Skeletal muscle satellite cell (primary cell): ENCODE measurements around the gene COL13A1.

ENCODE experiments used
- H3K27me3 ChIP-seq: 2 replicates; pipeline ENCODE4 v1.7.0; 2013; ENCODE audit warnings: low read length; ENCODE audit not compliant: control insufficient read depth, insufficient read depth
- H3K36me3 ChIP-seq: 2 replicates; pipeline ENCODE4 v1.7.0; 2013; ENCODE audit warnings: mild to moderate bottlenecking, control low read depth, low read length; ENCODE audit not compliant: insufficient read depth
- H3K4me1 ChIP-seq: 2 replicates; pipeline ENCODE4 v1.7.0; 2013; ENCODE audit warnings: low read length; ENCODE audit not compliant: control insufficient read depth, insufficient read depth
- H3K4me2 ChIP-seq: 2 replicates; pipeline ENCODE4 v1.7.0; 2013; ENCODE audit warnings: mild to moderate bottlenecking, low read length
- H3K4me3 ChIP-seq: 2 replicates; pipeline ENCODE4 v1.7.0; 2013; ENCODE audit warnings: low read length
- H3K9ac ChIP-seq: 2 replicates; pipeline ENCODE4 v1.7.0; 2013; ENCODE audit warnings: mild to moderate bottlenecking, low read depth, low read length, moderate library complexity
- H3K9me3 ChIP-seq: replicated peaks from 2 replicates; pipeline ENCODE4 v1.7.0; 2013; ENCODE audit warnings: mild to moderate bottlenecking, control low read depth, low read length

The COL13A1 gene

DNA sequence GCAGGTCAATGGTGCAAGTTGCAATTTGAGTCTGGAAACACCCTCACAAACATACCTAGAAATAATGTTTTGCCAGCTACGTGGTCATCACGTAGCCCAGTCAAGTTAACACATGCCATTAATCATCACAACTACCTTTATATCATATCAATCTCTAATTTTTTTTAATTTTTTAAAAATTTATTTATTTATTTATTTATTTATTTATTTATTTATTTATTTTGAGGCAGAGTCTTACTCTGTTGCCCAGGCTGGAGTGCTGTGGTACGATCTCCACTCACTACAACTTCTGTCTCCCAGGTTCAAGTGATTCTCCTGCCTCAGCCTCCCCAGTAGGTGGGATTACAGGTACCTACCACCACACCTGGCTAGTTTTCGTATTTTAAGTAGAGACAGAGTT lies 198.6 kb downstream of the COL13A1 start:
- Histone ChIP-seq H3K27me3 (peaks cover 51% of the 10 kb centered on the region), H3K9me3 (no peaks in the 10 kb centered on the region), H3K9ac (no peak overlapping the region), H3K4me3 (no peak overlapping the region), H3K4me2 (no peak overlapping the region), H3K4me1 (no peaks in the 10 kb centered on the region), H3K36me3 (no peaks in the 10 kb centered on the region)

DNA sequence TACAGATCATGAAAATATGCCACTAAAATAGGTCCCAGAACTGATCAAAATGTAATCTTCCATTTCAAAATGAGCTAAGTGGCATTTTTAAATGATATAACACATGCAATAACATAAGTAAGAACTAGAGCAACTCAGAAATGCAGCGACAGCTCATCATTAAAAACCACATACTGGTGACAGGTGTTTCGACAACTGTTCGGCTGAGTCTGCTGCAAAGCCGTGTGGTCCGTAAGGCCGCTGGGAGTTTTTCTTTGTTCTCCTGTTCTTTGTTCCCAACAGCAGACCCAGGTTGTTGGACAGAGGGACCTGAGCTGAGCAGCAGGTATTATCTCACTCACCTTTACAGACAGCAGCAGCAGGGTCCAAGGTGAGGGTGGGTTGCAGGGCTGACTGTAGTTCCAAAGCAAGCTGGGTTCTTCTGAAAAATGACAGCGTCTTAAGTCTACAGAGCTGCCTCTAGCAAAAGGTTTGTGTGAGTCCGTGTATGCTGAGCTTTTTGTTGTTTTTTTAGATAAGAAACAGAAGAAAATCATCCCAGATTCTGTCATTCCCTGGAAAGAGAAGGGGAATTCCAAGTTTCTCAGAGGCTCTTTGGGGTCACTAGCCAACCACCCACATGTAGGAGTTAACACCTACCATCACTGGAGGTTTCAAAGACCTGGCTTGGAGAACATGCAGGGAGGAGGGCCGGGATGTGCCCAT lies 205.6 kb downstream of the COL13A1 start:
- Histone ChIP-seq H3K36me3 (no peaks in the 10 kb centered on the region), H3K9me3 (no peaks in the 10 kb centered on the region), H3K27me3 (peaks cover 62% of the 10 kb centered on the region), H3K9ac (no peak overlapping the region), H3K4me3 (no peak overlapping the region), H3K4me1 (no peaks in the 10 kb centered on the region), H3K4me2 (no peak overlapping the region)
